H1 (cell line): Measurements from ENCODE around the gene GPR61. TPM values are rescaled to one million over a fixed set of nuclear protein-coding genes. Genes with fewer than 3 reads are reported as not detected.

Source experiments
- CTCF ChIA-PET: fragments of 300-600 bp; sonication (Branson Sonifier 250); formaldehyde crosslinking; loops from one replicate; lab custom pipeline; 2021; ENCODE audit not compliant: partially characterized antibody; lab: Charles Lee
- POLR2A ChIA-PET: fragments of 300-600 bp; sonication (Branson Sonifier 250); formaldehyde crosslinking; loops from one replicate; lab custom pipeline; 2021; ENCODE audit warnings: inconsistent platforms; ENCODE audit not compliant: partially characterized antibody; lab: Charles Lee
- DNase-seq, 2 experiments: peaks; one replicate each; pipeline versions ENCODE4 v3.0.0 to v3.0.0-alpha.2; 2010 to 2022; ENCODE audit warnings: low spot score in 2 of 2, low read depth in 1 of 2, mixed read lengths in 1 of 2
- FAIRE-seq: peaks from 2 replicates; lab custom pipeline; 2011; peaks lifted over from hg19 to GRCh38; lab: Jason Lieb, UNC
- H2AFZ ChIP-seq: 2 replicates; pipeline ENCODE4 v1.8.1; 2012; ENCODE audit warnings: low read length, inconsistent platforms
- H2AK5ac ChIP-seq: 2 replicates; pipeline ENCODE4 v1.6.1; 2013; ENCODE audit warnings: low read depth, low read length
- H2BK120ac ChIP-seq: replicated peaks from 2 replicates; pipeline ENCODE3; 2013; ENCODE audit warnings: low read depth, low read length, inconsistent platforms
- H2BK12ac ChIP-seq: 2 replicates; pipeline ENCODE4 v1.6.1; 2013; ENCODE audit warnings: low read depth, low read length
- H2BK15ac ChIP-seq: 2 replicates; pipeline ENCODE4 v1.6.1; 2013; ENCODE audit warnings: low read length
- H2BK20ac ChIP-seq: 2 replicates; pipeline ENCODE4 v1.6.1; 2013; ENCODE audit warnings: low read length
- H2BK5ac ChIP-seq: 2 replicates; pipeline ENCODE4 v1.6.1; 2013; ENCODE audit warnings: low read depth, low read length
- H3K14ac ChIP-seq: 2 replicates; pipeline ENCODE4 v1.6.1; 2013; ENCODE audit warnings: inconsistent platforms; ENCODE audit not compliant: insufficient read length
- H3K18ac ChIP-seq: 2 replicates; pipeline ENCODE4 v1.6.1; 2013; ENCODE audit warnings: low read length; ENCODE audit errors: extremely low read depth
- H3K23ac ChIP-seq: 2 replicates; pipeline ENCODE4 v1.6.1; 2013; ENCODE audit warnings: inconsistent platforms; ENCODE audit not compliant: insufficient read length
- H3K23me2 ChIP-seq: 2 replicates; pipeline ENCODE4 v1.6.1; 2013; ENCODE audit warnings: low read depth, low read length
- H3K27ac ChIP-seq: 2 replicates; pipeline ENCODE4 v1.6.1; 2011; ENCODE audit warnings: low read depth, low read length, inconsistent platforms
- H3K27me3 ChIP-seq, 4 experiments: replicated peaks in 1 of 4; 1 replicate in 1 of 4; 2 replicates in 3 of 4; pipeline versions ENCODE4 v1.6.1 to v1.8.1; 2011 to 2013; ENCODE audit warnings: low read length in 3 of 4, mild to moderate bottlenecking in 3 of 4, inconsistent platforms in 2 of 4, mixed read lengths in 2 of 4, moderate library complexity in 1 of 4; ENCODE audit not compliant: control insufficient read depth in 3 of 4, insufficient read depth in 3 of 4; ENCODE audit errors: extremely low read depth in 1 of 4
- H3K36me3 ChIP-seq, 4 experiments: 2 replicates each; pipeline versions ENCODE4 v1.6.1 to v1.8.1; 2011 to 2013; ENCODE audit warnings: mild to moderate bottlenecking in 4 of 4, low read length in 3 of 4, moderate library complexity in 2 of 4, control low read depth in 1 of 4, inconsistent platforms in 1 of 4; ENCODE audit not compliant: insufficient read depth in 4 of 4, control insufficient read depth in 2 of 4
- H3K4ac ChIP-seq: replicated peaks from 2 replicates; pipeline ENCODE3; 2013; ENCODE audit warnings: low read length, low read depth, mixed read lengths, inconsistent platforms; ENCODE audit not compliant: insufficient read length
- H3K4me1 ChIP-seq, 4 experiments: replicated peaks in 1 of 4; 1 replicate in 1 of 4; 2 replicates in 3 of 4; pipeline versions ENCODE4 v1.6.1 to v1.8.1; 2011 to 2013; ENCODE audit warnings: low read length in 3 of 4, inconsistent platforms in 2 of 4, mixed read lengths in 1 of 4; ENCODE audit not compliant: insufficient read depth in 4 of 4, control insufficient read depth in 3 of 4
- H3K4me2 ChIP-seq, 2 experiments: 2 replicates each; pipeline versions ENCODE4 v1.6.1 to v1.8.1; 2011 to 2013; ENCODE audit warnings: low read depth in 2 of 2, low read length in 2 of 2, control low read depth in 1 of 2, inconsistent platforms in 1 of 2, mild to moderate bottlenecking in 1 of 2; ENCODE audit not compliant: insufficient read depth in 1 of 2
- H3K4me3 ChIP-seq, 4 experiments: fragments of 200-600, 300-600 bp in 1 of 4; sonication (generic), shearing (Covaris generic), sonication (Bioruptor Twin) in 1 of 4; 2 replicates each; pipeline versions ENCODE4 v1.5.1 to v1.8.1; 2011 to 2016; ENCODE audit warnings: low read length in 4 of 4, low read depth in 3 of 4, control low read depth in 2 of 4, inconsistent platforms in 2 of 4, mild to moderate bottlenecking in 2 of 4, mixed read lengths in 1 of 4, moderate library complexity in 1 of 4; ENCODE audit not compliant: insufficient read depth in 2 of 4; ENCODE audit errors: extremely low read depth in 1 of 4
- H3K56ac ChIP-seq: replicated peaks from 2 replicates; pipeline ENCODE3; 2013; ENCODE audit warnings: low read depth, mild to moderate bottlenecking, mixed read lengths, low read length, inconsistent platforms; ENCODE audit not compliant: insufficient read length
- H3K79me1 ChIP-seq: 2 replicates; pipeline ENCODE4 v1.6.1; 2013; ENCODE audit warnings: low read depth, low read length, control low read depth
- H3K79me2 ChIP-seq, 2 experiments: 2 replicates each; pipeline versions ENCODE4 v1.6.1 to v1.8.1; 2012 to 2013; ENCODE audit warnings: low read length in 2 of 2, mild to moderate bottlenecking in 2 of 2, inconsistent platforms in 1 of 2; ENCODE audit not compliant: insufficient read depth in 2 of 2, control insufficient read depth in 1 of 2
- H3K9ac ChIP-seq, 4 experiments: replicated peaks in 1 of 4; 1 replicate in 1 of 4; 2 replicates in 3 of 4; pipeline versions ENCODE4 v1.6.1 to v1.8.1; 2011 to 2013; ENCODE audit warnings: low read depth in 3 of 4, low read length in 3 of 4, control low read depth in 2 of 4, mild to moderate bottlenecking in 2 of 4, moderate library complexity in 2 of 4, inconsistent platforms in 1 of 4; ENCODE audit errors: extremely low read depth in 1 of 4
- H3K9me3 ChIP-seq, 2 experiments: 2 replicates each; pipeline versions ENCODE4 v1.6.1 to v1.8.1; 2012 to 2013; ENCODE audit warnings: mild to moderate bottlenecking in 2 of 2, moderate library complexity in 2 of 2, control low read depth in 1 of 2, inconsistent platforms in 1 of 2, low read depth in 1 of 2, low read length in 1 of 2, mixed read lengths in 1 of 2; ENCODE audit not compliant: insufficient read depth in 2 of 2
- H4K20me1 ChIP-seq, 2 experiments: replicated peaks in 1 of 2; 2 replicates each; pipeline versions ENCODE3 to v1.8.1; 2011 to 2013; ENCODE audit warnings: inconsistent platforms in 2 of 2, low read length in 2 of 2, mild to moderate bottlenecking in 1 of 2; ENCODE audit not compliant: insufficient read depth in 2 of 2, control insufficient read depth in 1 of 2
- H4K5ac ChIP-seq: 2 replicates; pipeline ENCODE4 v1.6.1; 2013; ENCODE audit warnings: low read length, low read depth, mixed read lengths, inconsistent platforms; ENCODE audit not compliant: insufficient read length
- H4K8ac ChIP-seq: 2 replicates; pipeline ENCODE4 v1.8.0; 2013; ENCODE audit warnings: mild to moderate bottlenecking, moderate library complexity, low read length, inconsistent platforms; ENCODE audit not compliant: insufficient read depth; ENCODE audit errors: extremely low read depth
- H4K91ac ChIP-seq: replicated peaks from 2 replicates; pipeline ENCODE3; 2013; ENCODE audit warnings: low read length, mixed read lengths, inconsistent platforms; ENCODE audit not compliant: insufficient read length
- KDM5A ChIP-seq: fragments of 200-600 bp; IDR thresholded peaks from 2 replicates; pipeline ENCODE4 v1.7.1; 2012; ENCODE audit warnings: mild to moderate bottlenecking, low read length, inconsistent platforms, mixed read lengths
- RNF2 ChIP-seq: fragments of 200-900, 300-1000 bp; sonication (generic); IDR thresholded peaks from 2 replicates; pipeline ENCODE4 v1.7.1; 2016; ENCODE audit warnings: borderline replicate concordance, low read depth, mild to moderate bottlenecking, antibody characterized with exemption, low read length; ENCODE audit not compliant: poor library complexity, severe bottlenecking; ENCODE audit errors: missing control alignments
- SP2 ChIP-seq: IDR thresholded peaks from 2 replicates; pipeline ENCODE4 v1.6.1; 2012; ENCODE audit warnings: mild to moderate bottlenecking, low read length, inconsistent platforms
- polyA plus RNA-seq, 7 experiments: library from polyadenylated mRNA; depleted of rRNA in 3 of 7; stranded (reverse) in 5 of 7; unstranded in 2 of 7; fragments of >200 nt in 5 of 7; fragments of 200-250 nt in 2 of 7; gene quantifications; 1 replicate in 5 of 7; 2 replicates in 1 of 7; 4 replicates in 1 of 7; pipeline versions ENCODE4 v1.2.1 to v1.2.3, GENCODE V29; 2011 to 2013; ENCODE audit warnings: missing spikeins in 2 of 7, mixed read lengths in 2 of 7
- total RNA-seq: library from RNA; stranded (reverse); fragmentation: NEBNext Ultra II Directional; extraction: Animal tissue kit (Norgen Biotek cat#: 25700); gene quantifications from 2 replicates; pipeline ENCODE4 v1.2.1, GENCODE V29; 2021

The GPR61 gene
- total and polyA plus RNA-seq, 2 of the 8 experiments (the other 6 are each of a cell fraction or from before 2014, with no cell fraction given), result 0.41 to 0.53 TPM

GRCh38 chr1:109559995-109560394 is 20.3 kb downstream of the GPR61 start:
- CTCF ChIA-PET, result interaction anchor here (0.7 to 5.3 kb wide), 6 partner anchors 11 to 201 kb away, joined by 3 to 19 read pairs (median 8); partner anchors contain the start of gene GNAI3
- H4K20me1 ChIP-seq, result peaks cover 2% of the 10 kb centered on the region in 2 experiments

More at GRCh38 chr1:109559995-109560394, 20.3 kb downstream of the GPR61 start:
- peaks cover 23 to 98% of the 10 kb centered on the region in 2 experiments for H3K79me2 ChIP-seq
- no peak overlapping the region for H4K91ac ChIP-seq
- H2BK12ac ChIP-seq, result no peak overlapping the region
- no peaks in the 10 kb centered on the region for H3K9me3 ChIP-seq
- H3K14ac ChIP-seq, result no peak overlapping the region
- H3K23me2 ChIP-seq, result no peaks in the 10 kb centered on the region
- no peak overlapping the region for H3K4ac ChIP-seq
- H4K5ac ChIP-seq, result no peak overlapping the region
- H3K27me3 ChIP-seq, result no peaks in the 10 kb centered on the region
- no peak overlapping the region for H3K18ac ChIP-seq
- no peak overlapping the region for H2BK20ac ChIP-seq
- POLR2A ChIA-PET, result interaction anchor here (1.2 to 2.0 kb wide), 2 partner anchors 9 to 11 kb away, joined by 3 to 13 read pairs; partner anchors contain the start of gene GNAI3
- peaks cover 0 to 12% (median 7%) of the 10 kb centered on the region in 4 experiments; a peak in 6 of 7 replicates for H3K4me1 ChIP-seq
- no peak overlapping the region for H2AFZ ChIP-seq
- H3K56ac ChIP-seq, result no peak overlapping the region
- H3K79me1 ChIP-seq, result peaks cover 7% of the 10 kb centered on the region; the same call in 1 of the 2 replicates
- FAIRE-seq (no peak), DNase-seq (no peak)
- no peaks in the 10 kb centered on the region for H3K36me3 ChIP-seq
- no peak overlapping the region for H3K27ac ChIP-seq
- H2BK5ac ChIP-seq, result no peak overlapping the region
- no peak overlapping the region for H4K8ac ChIP-seq
- H3K4me3 ChIP-seq, result no peak overlapping the region
- TF ChIP-seq RNF2 (no peak), KDM5A (no peak), SP2 (no peak)
- no peak overlapping the region for H2BK15ac ChIP-seq
- no peak overlapping the region for H2BK120ac ChIP-seq
- no peak overlapping the region for H3K4me2 ChIP-seq
- no peak overlapping the region for H3K23ac ChIP-seq
- no peak overlapping the region for H2AK5ac ChIP-seq
- H3K9ac ChIP-seq, result no peak overlapping the region
